ENCODE measurements around the gene TDRD7. TPM values are rescaled to one million over a fixed set of nuclear protein-coding genes. Genes with fewer than 3 reads are reported as not detected.

Gene TDRD7
- total RNA-seq, 1 experiment from 2014 or later: 3.6 TPM

GRCh38 chr9:97389249-97389648 lies 22.6 kb upstream of the TDRD7 start:
- ChIA-PET CTCF (no interaction called here), POLR2A (ENCODE audit: low non-redundant PET) (no interaction called here)
- H3K27ac ChIP-seq (ENCODE audit: low read depth, low read length, poor library complexity, severe bottlenecking): no peak overlapping the region

DNA sequence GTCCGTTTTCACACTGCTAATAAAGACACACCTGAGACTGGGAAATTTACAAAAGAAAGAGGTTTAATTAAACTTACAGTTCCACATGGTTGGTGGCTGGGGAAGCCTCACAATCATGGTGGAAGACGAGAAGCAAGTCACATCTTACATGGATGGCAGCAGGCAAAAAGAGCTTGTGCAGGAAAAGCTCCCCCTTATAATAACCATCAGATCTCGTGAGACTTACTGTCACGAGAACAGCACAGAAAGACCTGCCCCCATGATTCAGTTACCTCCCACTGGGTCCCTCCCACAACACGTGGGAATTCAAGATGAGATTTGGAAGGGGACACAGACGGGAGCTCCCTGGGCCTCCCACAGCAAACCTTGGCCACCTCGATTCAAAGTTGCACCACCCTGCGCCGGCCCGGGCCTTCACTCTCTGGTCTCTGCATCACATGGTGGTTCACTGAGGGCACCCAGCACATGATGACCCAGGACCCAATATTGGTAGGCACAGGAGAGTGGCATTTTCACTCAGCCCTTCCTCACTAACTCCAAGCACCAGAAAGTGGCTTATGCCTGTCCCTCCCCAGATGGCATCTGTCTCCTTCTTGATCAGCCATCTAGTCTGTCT lies 21.0 kb upstream of the TDRD7 start:
- Histone ChIP-seq H3K4me3 (ENCODE audit: low read depth, low read length, poor library complexity, severe bottlenecking) (no peak overlapping the region), H3K27me3 (replicated peaks; ENCODE audit: insufficient read depth, low read depth, low read length, poor library complexity) (no peaks in the 10 kb centered on the region), H3K9me3 (ENCODE audit: low read depth, low read length, poor library complexity, severe bottlenecking) (no peaks in the 10 kb centered on the region), H3K36me3 (ENCODE audit: insufficient read depth, low read length, poor library complexity, severe bottlenecking) (no peaks in the 10 kb centered on the region), H3K4me1 (ENCODE audit: insufficient read depth, low read length, poor library complexity, severe bottlenecking) (no peaks in the 10 kb centered on the region), H3K27ac (ENCODE audit: low read depth, low read length, poor library complexity, severe bottlenecking) (no peak overlapping the region)
- BruUV-seq (replicated peaks): no TSS peak
- CTCF ChIA-PET: no interaction called here
- intact Hi-C loops (cut with micrococcal nuclease; ENCODE audit: unreplicated experiment): no loop called here
- TF ChIP-seq EZH2 (IDR thresholded peaks at IDR 0.05; ENCODE audit: borderline replicate concordance, low read depth, low read length, poor library complexity, severe bottlenecking) (no peak), CTCF (conservative IDR thresholded peaks at IDR 0.05; ENCODE audit: low read depth, low read length) (no peak)
- no peak for DNase-seq (ENCODE audit: low spot score)
- POLR2A ChIA-PET (ENCODE audit: low non-redundant PET): no interaction called here

More at GRCh38 chr9:97389249-97389648, 22.6 kb upstream of the TDRD7 start:
- no peak for DNase-seq (ENCODE audit: low spot score)
- no peaks in the 10 kb centered on the region for H3K4me1 ChIP-seq (ENCODE audit: insufficient read depth, low read length, poor library complexity, severe bottlenecking)
- no peaks in the 10 kb centered on the region for H3K27me3 ChIP-seq (replicated peaks; ENCODE audit: insufficient read depth, low read depth, low read length, poor library complexity)
- no peak overlapping the region for H3K4me3 ChIP-seq (ENCODE audit: low read depth, low read length, poor library complexity, severe bottlenecking)
- TF ChIP-seq EZH2 (IDR thresholded peaks at IDR 0.05; ENCODE audit: borderline replicate concordance, low read depth, low read length, poor library complexity, severe bottlenecking) (no peak), CTCF (conservative IDR thresholded peaks at IDR 0.05; ENCODE audit: low read depth, low read length) (no peak)
- BruUV-seq (replicated peaks): no TSS peak
- no peaks in the 10 kb centered on the region for H3K9me3 ChIP-seq (ENCODE audit: low read depth, low read length, poor library complexity, severe bottlenecking)
- no peaks in the 10 kb centered on the region for H3K36me3 ChIP-seq (ENCODE audit: insufficient read depth, low read length, poor library complexity, severe bottlenecking)
- intact Hi-C loops (cut with micrococcal nuclease; ENCODE audit: unreplicated experiment): no loop called here

DNA sequence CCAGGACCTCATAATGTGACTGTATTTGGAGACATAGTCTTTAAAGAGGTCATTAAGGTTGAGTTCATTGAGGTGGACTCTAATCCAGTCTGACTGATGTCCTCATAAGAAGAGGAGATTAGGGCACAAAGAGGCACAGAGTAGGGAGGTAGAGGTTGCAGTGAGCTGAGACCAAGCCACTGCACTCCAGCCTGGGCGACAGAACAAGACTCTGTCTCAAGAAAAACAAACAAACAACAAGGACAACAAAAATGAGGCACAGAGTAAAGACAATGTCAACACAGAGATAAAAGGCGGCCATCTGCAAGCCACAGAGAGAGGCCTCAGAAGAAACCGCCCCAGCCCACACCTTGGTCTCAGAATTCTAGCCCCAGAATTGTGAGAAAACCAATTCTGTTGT lies 17.0 kb upstream of the TDRD7 start:
- POLR2A ChIA-PET (ENCODE audit: low non-redundant PET): no interaction called here

More for the DNA sequence above, 17.0 kb upstream of the TDRD7 start:
- intact Hi-C loops (cut with micrococcal nuclease; ENCODE audit: unreplicated experiment): no loop called here
- TF ChIP-seq EZH2 (IDR thresholded peaks at IDR 0.05; ENCODE audit: borderline replicate concordance, low read depth, low read length, poor library complexity, severe bottlenecking) (no peak), CTCF (conservative IDR thresholded peaks at IDR 0.05; ENCODE audit: low read depth, low read length) (no peak)
- Histone ChIP-seq H3K4me1 (ENCODE audit: insufficient read depth, low read length, poor library complexity, severe bottlenecking) (no peaks in the 10 kb centered on the region), H3K27me3 (replicated peaks; ENCODE audit: insufficient read depth, low read depth, low read length, poor library complexity) (no peaks in the 10 kb centered on the region), H3K36me3 (ENCODE audit: insufficient read depth, low read length, poor library complexity, severe bottlenecking) (no peaks in the 10 kb centered on the region), H3K27ac (ENCODE audit: low read depth, low read length, poor library complexity, severe bottlenecking) (no peak overlapping the region), H3K4me3 (ENCODE audit: low read depth, low read length, poor library complexity, severe bottlenecking) (no peak overlapping the region), H3K9me3 (ENCODE audit: low read depth, low read length, poor library complexity, severe bottlenecking) (no peaks in the 10 kb centered on the region)
- CTCF ChIA-PET: no interaction called here
- DNase-seq (ENCODE audit: low spot score): no peak
- BruUV-seq (replicated peaks): no TSS peak

Measured in A673 (cell line).